Measurements from ENCODE around the gene RAPGEF5.

The RAPGEF5 gene

DNA sequence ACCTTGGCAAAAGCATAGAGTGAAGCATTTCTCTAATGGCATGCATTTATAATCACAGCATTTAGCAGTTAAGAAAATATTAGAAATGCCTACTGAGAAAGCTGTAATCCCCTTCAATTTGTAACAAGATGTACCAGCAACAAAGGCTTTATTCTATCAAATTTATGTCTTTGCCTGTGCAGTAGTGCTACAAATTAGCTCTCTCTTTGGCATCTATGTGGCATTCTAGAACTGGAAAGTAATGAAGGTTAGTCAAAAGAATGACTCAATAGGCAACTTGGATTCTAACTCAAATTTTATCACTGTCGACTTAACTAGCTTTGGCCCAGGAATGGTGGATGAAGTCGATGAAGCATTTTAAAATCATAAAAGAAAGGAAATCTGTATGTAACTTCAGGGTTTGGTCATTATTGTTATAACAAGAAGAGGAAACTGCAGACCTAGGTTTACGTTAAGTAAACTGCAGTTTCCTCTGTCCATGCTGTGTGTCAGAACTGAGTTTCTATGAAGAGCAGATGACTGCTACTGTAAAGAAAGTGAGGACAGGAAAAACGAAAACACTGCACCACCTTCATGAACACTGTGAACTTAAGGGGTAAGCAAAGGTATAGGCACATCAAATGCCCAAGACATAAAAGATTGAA lies 140.0 kb downstream of the RAPGEF5 start:
- DNase-seq (ENCODE audit: low spot score): no peak

DNA sequence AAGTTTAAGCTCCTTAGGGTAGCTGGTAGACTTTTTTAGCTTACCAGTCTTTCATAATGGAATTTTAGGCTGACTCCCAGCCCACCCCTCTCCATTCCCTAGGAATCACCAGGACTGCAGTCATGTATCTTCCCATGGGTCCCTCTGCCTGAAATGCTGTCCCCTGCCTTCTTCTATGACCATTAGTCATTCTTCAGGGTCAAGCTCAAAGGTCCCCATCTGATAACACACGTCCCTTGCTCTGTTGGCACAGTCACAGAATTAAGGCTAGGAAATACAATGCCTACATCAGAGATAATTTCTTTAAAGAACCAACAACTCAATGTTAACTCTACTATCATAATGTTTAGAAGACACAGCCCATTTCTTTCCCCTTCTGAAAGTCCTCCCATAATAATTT lies 140.6 kb downstream of the RAPGEF5 start:
- DNase-seq (ENCODE audit: low spot score): no peak

DNA sequence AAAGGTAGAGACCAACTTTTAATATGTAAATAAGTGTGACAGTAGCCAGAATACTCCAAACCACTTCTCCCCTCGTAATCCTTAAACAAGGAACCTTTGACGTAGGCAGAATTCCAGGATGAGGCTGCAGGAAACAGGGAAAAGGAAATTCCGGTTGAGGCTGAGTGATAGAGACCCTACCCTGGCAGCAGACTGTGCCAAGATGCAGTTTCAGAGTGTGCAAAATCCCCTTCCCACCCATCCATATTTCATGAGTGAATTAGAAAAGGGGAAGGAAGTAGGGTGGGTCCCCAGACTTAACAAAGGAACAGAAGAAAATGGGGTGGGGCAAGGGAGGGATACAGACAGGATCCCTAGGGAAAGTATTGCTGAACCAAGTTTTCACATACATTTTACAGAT lies 143.0 kb downstream of the RAPGEF5 start:
- no peak for DNase-seq (ENCODE audit: low spot score)

DNA sequence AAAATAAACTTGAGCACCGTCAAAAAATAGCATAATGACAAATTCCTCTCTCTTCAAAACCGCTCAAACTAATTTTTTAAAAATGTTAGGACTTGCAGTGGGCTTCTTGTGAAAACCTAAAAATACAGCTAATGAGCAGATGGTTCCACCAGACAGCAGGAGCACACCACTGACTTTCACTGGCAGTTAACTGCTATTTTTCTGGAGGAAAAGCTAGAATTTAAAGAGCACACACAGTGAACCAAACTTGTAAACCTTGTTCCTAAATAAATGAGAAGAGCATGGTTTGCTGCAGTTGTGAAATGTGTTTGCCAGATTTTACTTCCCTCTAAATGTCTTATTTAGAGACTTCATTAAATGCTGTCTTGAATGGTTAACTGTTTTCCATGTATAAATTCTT lies 143.9 kb downstream of the RAPGEF5 start:
- no peak for DNase-seq (ENCODE audit: low spot score)

DNA sequence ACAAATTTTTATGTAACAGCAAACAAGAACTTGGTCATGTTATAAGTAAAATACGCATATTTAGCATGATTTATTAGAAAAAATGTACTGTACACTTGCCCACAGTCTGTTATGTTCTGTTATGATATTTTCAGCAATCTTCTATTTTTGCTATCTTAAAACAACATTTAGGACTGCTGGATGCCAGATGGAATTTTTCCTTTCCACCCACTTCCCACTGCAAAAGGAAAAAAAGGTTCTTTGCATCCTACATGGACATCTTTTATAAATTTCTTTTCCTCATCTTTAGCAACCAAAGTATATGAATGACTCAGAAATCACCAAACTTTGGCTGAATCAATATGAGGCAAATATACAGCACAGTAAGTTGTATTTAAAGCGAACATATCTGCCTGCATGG lies 146.0 kb downstream of the RAPGEF5 start:
- DNase-seq (ENCODE audit: low spot score): no peak

DNA sequence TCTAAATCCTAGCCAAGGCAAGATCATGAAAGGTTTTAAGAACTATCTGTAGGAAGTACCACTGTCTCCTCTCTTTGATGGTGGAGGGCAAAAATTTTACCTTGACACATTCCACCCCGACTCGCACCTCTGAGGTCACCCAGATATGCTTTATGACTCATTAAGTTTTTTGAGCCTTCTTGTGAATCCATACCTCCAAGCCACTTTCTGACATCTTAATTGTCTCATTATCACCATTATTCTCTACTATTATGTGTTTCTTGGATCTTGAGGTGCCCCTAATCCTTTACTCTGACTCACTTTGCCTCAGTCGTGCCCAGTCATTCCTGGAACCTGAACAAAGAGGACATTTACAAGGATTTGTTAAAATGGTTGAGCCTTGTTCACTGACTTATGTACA lies 146.6 kb downstream of the RAPGEF5 start:
- DNase-seq (ENCODE audit: low spot score): no peak

DNA sequence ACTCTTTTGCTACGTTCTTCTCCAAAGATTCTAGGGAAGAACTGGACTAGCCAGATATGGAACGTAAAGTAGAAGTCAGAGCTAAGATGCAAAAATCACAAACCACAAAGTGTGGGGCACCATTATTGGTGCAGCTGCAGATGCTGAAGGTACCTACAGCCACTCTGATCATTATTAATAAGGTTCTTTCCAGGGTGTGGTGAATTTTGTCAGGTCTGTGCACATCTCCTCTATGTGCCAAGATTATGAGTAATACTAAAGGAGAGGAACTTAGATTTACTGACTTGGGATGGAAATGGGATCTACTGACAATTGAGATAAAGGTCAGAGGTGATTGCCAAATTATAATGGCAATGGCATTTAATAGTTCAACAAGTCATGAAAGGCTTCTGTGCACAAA lies 148.2 kb downstream of the RAPGEF5 start:
- DNase-seq (ENCODE audit: low spot score): no peak

DNA sequence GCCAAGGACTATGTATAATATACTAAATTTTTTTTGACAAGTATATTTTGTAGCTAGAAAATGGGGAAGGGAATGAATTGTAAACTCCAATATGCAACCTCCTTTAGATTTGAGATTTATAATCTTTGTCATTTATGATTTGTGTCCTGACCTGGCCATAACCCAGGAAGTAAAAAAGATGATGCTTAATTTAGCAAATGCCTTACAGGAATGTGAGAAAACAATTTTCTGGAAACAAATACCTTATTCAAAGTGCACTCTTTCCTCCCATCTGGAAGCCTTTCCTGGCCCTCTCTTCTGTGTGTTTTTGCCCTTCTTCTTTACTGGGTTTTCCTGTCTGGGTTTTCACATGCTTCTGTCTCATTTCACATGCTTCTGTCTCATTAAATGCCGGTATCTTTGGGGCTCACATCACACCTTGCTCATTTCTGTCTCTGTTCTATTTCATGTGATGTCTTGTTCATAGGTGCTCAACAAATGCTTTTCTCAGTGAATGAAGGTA lies 149.2 kb downstream of the RAPGEF5 start:
- no peak for DNase-seq (ENCODE audit: low spot score)

DNA sequence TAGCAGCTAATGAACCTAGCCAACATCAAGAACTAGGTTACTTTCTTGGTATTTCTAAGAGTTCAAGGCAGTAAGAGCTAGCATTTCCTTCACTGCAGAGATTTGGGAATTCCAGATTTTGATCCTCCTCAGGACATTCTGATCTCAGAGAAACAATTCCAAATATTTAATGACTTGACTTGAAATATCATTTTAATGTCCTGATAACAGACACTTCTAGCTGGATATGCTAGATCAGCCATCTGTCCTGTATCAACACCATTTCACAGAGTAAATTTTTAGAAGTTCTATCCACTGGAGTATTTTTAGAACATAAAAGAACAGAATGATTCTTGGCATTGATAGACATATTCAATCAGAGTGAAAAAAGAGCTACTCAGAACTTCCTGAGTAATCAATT lies 151.3 kb downstream of the RAPGEF5 start:
- DNase-seq (ENCODE audit: low spot score): no peak

DNA sequence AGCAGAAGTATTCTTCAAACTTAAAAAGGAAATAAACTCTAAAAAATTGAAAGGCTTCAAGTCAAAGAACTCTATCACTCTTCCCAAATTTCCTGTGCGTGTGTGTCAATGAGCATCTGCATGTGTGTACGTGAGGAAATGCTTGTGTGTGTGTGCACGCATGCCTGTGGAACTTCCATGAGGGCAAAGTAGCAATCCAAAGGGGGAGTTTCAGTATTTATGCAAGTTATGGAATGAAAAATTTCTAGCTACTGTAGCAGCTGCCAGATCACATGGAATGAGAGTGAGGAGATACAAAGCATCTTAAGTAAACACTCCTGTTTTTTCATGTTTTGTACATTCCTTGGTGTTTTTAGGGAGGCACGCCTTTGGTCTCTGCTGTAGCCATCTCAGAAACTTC lies 152.6 kb downstream of the RAPGEF5 start:
- DNase-seq (ENCODE audit: low spot score): no peak

DNA sequence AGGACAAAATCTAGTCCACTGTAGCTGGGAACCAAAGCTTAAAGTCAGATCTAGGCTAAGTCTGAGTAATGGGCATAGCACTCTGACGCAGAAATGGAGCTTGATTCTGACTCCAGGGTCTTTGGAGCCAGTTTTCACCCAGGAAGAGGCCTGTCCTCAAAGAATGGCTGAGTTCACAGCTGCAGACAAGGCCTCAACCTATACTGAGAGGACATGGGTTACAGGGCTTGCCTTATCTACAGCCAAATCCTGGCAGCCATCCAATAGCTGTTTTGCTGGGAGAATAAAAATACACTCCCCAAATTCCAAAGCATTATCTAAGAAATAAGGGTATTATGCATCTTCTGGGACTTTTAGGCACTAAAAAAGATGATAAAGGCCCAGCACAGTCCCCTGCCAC lies 154.8 kb downstream of the RAPGEF5 start:
- DNase-seq (ENCODE audit: low spot score): no peak

DNA sequence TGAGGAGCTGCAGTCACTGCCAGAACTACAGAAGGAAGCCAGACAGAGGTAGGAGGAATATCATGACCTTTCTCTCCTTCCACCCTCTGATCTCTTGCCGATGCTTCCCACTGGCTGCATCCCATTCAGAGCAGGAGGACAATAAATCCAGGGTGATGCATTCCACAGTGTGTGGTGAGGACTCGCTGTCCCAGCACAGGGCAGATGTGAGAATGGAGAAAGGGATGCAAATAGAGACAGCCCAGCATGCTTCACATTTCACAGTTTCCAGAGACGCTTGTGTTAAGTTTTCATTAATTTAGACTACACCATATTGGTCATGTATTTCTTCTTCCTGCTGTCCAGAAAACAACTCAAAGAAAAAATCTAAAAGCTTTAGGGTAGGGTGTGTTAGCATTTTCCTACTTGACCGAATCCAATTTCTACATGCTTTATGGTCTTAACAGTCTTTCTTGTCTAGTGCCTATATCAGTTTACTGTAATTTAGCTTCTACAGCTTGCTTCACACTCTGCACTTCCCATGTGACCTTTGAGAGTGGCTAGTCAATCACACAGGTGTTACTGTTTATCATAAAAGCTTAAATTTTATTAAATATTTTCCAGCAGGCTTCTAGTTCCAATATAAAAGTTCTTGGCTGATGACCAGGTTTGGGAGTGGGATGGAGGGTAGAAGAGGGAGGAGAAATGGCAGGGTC lies 155.6 kb downstream of the RAPGEF5 start:
- no peak for DNase-seq (ENCODE audit: low spot score)

DNA sequence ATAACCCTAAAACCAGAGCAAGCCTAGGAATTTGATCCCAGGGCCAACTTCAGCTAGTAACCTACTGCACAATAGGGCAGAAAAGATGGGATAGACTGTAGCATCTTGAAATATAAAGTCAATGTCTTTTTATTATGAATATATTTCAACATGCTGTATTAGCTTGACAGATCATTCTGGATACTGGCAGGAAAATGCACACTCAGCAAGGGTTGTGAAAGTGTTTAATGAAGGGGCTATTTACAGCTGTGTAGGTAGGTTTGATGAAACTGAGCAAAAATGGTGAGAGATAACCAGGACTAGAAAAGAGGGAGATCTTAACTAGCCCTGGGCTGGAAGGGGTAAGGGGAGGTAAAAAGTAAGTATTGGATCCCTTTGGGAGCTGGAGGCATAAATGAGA lies 156.2 kb downstream of the RAPGEF5 start:
- no peak for DNase-seq (ENCODE audit: low spot score)

DNA sequence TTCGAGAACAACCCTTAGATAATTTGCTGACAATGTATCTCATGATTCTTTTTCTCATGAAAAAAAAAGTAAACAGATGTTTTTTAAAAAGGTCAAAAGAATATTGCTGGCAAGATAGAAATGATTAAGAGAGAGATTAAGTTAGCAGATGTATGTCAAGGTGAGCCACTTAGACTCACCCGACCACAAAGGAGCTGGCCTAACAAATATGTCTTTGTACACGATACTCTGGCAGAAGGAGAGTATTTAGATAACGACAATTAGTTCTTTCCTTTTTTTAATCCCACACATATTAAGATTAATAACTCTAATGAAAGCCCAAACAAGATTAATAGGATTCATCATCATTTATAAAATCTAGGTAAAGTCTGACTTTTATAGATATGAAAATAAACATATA lies 156.7 kb downstream of the RAPGEF5 start:
- DNase-seq (ENCODE audit: low spot score): no peak

DNA sequence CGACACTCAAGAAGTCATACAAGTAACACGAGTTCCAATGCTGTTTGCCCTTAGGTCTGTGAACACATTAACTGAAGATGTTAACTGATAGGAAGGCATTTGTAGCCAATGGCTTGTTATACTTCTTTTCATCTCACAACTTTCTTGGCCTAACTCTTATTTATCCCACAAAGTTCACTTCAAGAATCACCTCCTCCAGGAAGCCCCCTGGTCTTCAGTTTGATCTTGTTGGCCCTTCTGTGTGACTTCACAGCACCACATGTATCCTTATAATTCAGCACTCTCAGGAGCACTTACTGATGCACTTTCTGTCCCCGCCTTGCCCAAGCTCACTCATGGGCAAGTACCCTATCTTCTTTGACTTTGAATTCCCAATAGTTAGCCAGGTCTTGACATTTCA lies 159.6 kb downstream of the RAPGEF5 start:
- DNase-seq (ENCODE audit: low spot score): no peak

DNA sequence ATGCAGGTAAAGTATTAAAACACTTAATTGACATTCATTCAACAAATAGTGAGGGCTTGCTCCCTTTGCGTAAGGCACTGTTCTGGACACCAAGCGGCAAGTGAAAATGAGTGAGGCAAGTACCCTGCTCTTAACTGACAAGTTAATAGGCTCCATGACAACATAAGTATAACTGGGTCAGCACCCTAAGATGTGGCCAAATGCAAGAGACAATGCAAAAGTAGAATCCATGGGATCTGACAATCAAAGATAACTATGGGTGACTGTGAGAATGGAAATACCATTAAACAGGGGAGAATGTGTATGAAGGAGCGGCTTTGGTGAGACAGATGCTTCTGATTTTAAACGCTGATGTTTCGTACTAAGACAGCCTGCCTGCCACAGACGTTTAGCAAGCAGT lies 160.5 kb downstream of the RAPGEF5 start:
- DNase-seq (ENCODE audit: low spot score): no peak

DNA sequence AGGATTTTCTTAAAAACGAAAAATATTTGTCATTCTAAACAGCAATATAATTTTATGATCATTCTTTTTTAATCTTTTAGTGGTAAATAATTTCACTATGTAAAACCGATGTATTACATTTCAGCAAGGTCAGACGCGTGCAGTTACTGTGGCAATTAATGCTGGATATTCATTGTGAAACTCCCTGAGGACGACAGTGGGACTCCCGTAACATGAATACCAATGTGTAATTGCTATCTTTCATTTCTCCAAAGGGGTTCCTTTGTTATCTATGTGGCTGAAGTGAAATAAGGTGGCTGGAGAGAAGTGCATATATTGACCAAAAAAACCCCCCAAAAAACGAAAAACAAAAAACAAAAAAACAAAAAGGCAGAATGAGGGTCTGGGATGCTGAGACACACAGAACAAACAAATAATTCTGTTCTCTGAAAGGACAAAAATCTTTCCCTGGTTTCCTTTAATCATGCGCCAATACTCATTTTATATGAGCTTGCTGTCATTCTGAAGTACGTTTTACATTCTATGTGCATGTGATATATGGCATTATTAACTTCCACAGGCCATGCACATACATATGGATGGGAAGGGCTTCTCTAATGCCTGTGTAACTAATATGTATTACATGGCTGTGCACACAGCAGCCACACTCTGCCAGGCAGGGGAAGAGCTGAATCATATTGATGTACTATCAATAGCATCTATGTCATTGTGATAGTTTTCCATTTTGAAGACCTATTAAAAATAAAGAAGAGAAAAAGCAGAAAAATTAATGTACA lies 161.4 kb downstream of the RAPGEF5 start:
- no peak for DNase-seq (ENCODE audit: low spot score)

DNA sequence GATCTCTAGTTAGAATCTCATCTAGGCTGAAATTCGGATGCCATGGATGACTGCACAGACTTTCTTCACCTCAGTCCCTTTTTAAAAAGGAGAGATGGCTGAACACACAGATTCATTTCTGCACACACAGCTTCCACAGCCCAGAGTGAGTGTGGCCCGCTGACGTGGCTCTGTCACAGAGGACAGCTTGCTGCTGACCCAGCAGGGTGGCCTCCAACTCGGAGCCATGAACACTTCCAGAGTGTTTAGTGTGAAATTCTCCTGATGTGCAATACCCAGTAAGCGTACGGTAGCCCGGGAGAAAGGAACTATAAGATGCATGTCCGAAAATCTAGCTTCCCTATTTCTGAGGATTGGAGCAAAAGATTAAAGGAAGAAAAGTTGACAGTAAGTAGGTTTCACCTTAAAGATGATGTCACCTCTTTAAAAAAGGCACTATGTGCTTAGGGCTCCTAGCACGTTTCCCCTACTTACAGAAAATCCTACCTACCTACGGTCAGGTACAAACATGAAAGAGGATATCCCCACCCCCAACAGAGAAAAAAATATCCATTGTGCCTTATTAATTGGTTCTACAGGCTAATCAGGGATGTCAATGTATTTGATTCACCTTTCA lies 162.2 kb downstream of the RAPGEF5 start:
- DNase-seq (ENCODE audit: low spot score): no peak

DNA sequence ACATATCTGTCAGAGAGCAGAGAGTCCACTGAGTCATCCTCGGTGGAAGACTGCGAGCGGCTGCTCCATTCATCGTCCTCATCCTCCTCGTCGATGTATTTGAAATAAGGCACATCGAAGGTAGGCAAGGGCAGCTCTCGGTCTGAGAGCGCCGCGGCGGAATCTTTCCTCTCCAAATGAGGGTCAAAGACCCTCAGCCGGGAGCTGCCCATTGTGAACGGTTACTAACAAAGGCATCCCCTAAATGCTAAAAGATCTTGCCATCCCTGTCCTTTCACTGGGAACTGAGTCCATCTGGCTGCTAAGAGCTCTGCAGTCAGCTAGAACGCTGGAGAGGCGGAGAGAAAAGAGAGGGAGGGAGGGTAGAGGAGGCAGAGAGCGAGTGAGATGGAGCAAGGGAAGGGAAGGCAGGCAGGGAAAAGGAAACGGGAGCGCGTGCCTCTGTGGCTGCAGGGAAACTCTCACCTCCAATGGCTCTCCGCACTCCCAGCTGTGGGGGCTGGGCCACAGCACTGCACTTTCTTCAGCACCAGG lies 163.4 kb downstream of the RAPGEF5 start:
- peak; percentile 7 for DNase-seq (ENCODE audit: low spot score)

DNA sequence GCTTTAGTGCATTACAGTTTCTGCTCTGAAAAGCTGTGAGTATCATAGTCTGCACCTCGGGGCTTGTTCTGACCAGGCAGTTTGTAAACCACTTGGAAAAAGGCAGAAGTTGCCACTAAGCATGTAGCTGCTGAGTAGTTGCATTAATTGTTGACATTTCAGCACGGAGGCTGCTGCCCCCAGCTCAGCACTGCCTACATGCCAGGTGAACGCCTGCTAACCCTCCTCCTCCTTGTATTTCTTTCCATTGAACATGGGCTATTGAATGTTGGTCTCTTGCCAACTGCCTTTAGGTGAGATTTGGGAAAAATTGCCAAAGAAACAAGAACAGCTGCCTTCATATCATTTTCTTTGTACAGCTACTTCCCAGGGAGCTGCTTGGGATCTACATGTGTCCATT lies 164.2 kb downstream of the RAPGEF5 start:
- no peak for DNase-seq (ENCODE audit: low spot score)

DNA sequence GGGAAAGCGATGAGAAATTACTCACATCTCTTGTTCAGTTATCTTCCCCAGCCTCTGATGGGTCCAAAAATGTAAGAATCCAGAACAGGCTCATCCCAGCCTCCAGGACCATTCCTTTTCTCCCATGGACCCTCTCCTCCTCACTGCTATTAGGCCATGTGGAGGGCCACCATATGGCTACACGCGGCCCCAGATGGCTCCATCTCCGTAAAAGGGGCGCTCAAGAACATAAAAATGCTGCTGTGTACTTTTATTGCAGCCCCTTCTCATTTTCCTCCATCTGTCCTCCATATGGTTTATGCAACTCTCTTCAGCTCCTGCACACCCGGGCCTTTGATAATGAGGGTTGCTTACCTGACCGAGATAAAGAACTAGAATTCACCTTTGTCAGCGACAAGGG lies 166.2 kb downstream of the RAPGEF5 start:
- no peak for DNase-seq (ENCODE audit: low spot score)

DNA sequence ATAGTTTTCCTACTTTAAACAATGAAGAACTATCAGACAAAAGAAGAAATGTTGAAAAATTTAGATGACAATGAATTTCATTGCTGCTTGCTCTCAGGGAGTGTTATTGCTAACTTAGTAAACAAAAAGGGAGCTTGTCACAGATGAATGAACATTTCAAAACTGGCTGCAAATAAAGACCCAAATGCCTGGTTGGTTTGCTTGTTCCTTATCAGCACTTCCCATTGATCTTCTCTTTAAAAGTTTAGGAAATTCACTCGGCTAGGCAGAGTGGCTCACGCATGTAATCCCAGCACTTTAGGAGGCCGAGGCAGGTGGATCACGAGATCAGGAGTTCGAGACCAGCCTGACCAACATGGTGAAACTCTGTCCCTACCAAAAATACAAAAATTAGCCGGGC lies 167.2 kb downstream of the RAPGEF5 start:
- DNase-seq (ENCODE audit: low spot score): no peak

DNA sequence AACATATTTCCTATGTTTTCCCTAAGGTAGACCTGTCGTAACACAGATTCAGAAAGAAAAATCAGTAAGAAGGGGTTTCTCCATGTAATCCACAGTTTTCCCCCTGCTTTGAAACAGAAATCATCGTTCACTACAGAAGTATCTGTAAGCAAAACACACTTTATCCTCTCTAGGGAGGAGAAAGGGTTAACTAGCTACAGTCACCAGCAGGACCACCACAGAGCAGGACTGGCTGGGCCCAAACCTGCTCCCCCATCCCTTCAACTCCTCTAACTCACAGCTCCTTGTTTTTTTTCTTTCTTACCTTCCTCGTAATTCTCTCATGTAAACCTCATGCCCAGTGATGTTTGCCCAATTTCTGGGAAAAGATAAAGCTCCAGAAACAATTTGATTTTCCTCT lies 167.7 kb downstream of the RAPGEF5 start:
- no peak for DNase-seq (ENCODE audit: low spot score)
